ENCODE results near the gene JPH4.

- TF ChIP-seq EZH2 (IDR thresholded peaks at IDR 0.05; ENCODE audit: insufficient read depth, poor library complexity, severe bottlenecking) (no peak), EZH2phosphoT487 (IDR thresholded peaks at IDR 0.05; ENCODE audit: insufficient read depth, low read depth) (no peak)
Measured at GRCh38 chr14:23545740-23546365, 32.7 kb downstream of the JPH4 start.
